ENCODE data around the gene TMEM237.

The TMEM237 gene

GRCh38 chr2:201643216-201643890, at the start of gene TMEM237:
Gene TMEM237, minus strand, starts transcription at chr2:201643503. Its CDS starts 103 bp downstream, at chr2:201643400.
- H3K27ac ChIP-seq: peak within 1 kb of the TSS; percentile 98
- H3K27me3 ChIP-seq: no peaks in the 10 kb centered on the region
- intact Hi-C loops (cut with DNase I; ENCODE audit: low total_unique reads): no loop called here
- H3K4me3 ChIP-seq: peak within 1 kb of the TSS; percentile 82
- peaks cover 0 to 13% (median 4%) of the 10 kb centered on the region in 3 donors for H3K36me3 ChIP-seq
- H3K4me1 ChIP-seq: peaks cover 0 to 16% (median 7%) of the 10 kb centered on the region in 4 donors
- TF ChIP-seq CTCF (IDR thresholded peaks at IDR 0.05): no peak
- H3K9me3 ChIP-seq: no peaks in the 10 kb centered on the region
- peak; percentile 45 to 82 for DNase-seq

GRCh38 chr2:201685156-201685555, 41.9 kb upstream of the TMEM237 start:
- H3K27me3 ChIP-seq: no peaks in the 10 kb centered on the region
- no peak overlapping the region for H3K4me3 ChIP-seq
- H3K36me3 ChIP-seq: no peaks in the 10 kb centered on the region
- H3K4me1 ChIP-seq: no peaks in the 10 kb centered on the region
- TF ChIP-seq CTCF (IDR thresholded peaks at IDR 0.05): no peak
- no peaks in the 10 kb centered on the region for H3K9me3 ChIP-seq
- H3K27ac ChIP-seq: no peak overlapping the region
- intact Hi-C loops (cut with DNase I; ENCODE audit: low total_unique reads): no loop called here
- DNase-seq: no peak

GRCh38 chr2:201680743-201681142, 37.4 kb upstream of the TMEM237 start:
- no peaks in the 10 kb centered on the region for H3K4me1 ChIP-seq
- H3K36me3 ChIP-seq: no peaks in the 10 kb centered on the region
- no peaks in the 10 kb centered on the region for H3K9me3 ChIP-seq
- DNase-seq: no peak
- TF ChIP-seq CTCF (IDR thresholded peaks at IDR 0.05): no peak
- intact Hi-C loops (cut with DNase I; ENCODE audit: low total_unique reads): no loop called here
- H3K27ac ChIP-seq: no peak overlapping the region
- no peak overlapping the region for H3K4me3 ChIP-seq
- H3K27me3 ChIP-seq: no peaks in the 10 kb centered on the region

- no peaks in the 10 kb centered on the region for H3K4me1 ChIP-seq
- no peak for DNase-seq
- intact Hi-C loops (cut with DNase I; ENCODE audit: low total_unique reads): no loop called here
- H3K36me3 ChIP-seq: no peaks in the 10 kb centered on the region
- no peak for TF ChIP-seq CTCF (IDR thresholded peaks at IDR 0.05)
- no peaks in the 10 kb centered on the region for H3K27me3 ChIP-seq
- H3K4me3 ChIP-seq: no peak overlapping the region
- H3K27ac ChIP-seq: no peak overlapping the region
- no peaks in the 10 kb centered on the region for H3K9me3 ChIP-seq
Observed at GRCh38 chr2:201678401-201678800, 35.1 kb upstream of the TMEM237 start.

GRCh38 chr2:201675454-201675853, 32.2 kb upstream of the TMEM237 start:
- H3K36me3 ChIP-seq: no peaks in the 10 kb centered on the region

More at GRCh38 chr2:201675454-201675853, 32.2 kb upstream of the TMEM237 start:
- no peak for DNase-seq
- Histone ChIP-seq H3K27me3 (no peaks in the 10 kb centered on the region), H3K9me3 (peaks cover 0 to 6% (median 0%) of the 10 kb centered on the region in 3 donors), H3K4me1 (no peaks in the 10 kb centered on the region), H3K27ac (no peak overlapping the region), H3K4me3 (no peak overlapping the region)
- TF ChIP-seq CTCF (IDR thresholded peaks at IDR 0.05): no peak
- intact Hi-C loops (cut with DNase I; ENCODE audit: low total_unique reads): no loop called here
